ENCODE measurements around the gene NCF1. TPM values are rescaled to one million over a fixed set of nuclear protein-coding genes. Genes with fewer than 3 reads are reported as not detected.
"Not testable (repeated sequence)": the region's sequence is repeated elsewhere in the genome, so short reads cannot be mapped to it uniquely, and the experiment has no call there.

NCF1 gene
- total and polyA plus RNA-seq, 8 donors, result 2.1 to 85.8 (median 2.6) TPM

- H3K4me1 ChIP-seq; intact Hi-C loops (cut with DNase I); ATAC-seq: not testable (repeated sequence)
Measured at GRCh38 chr7:74797848-74798622, 24.2 kb downstream of the NCF1 start.

GRCh38 chr7:74798644-74799043 is 24.8 kb downstream of the NCF1 start:
- H3K36me3 ChIP-seq; H3K4me1 ChIP-seq; DNase-seq; H3K9me3 ChIP-seq; H3K27ac ChIP-seq; intact Hi-C loops (cut with DNase I); H3K4me3 ChIP-seq; H3K27me3 ChIP-seq: not testable (repeated sequence)
- peak; percentile 54 for ATAC-seq

More at GRCh38 chr7:74797848-74798622, 24.2 kb downstream of the NCF1 start:
- not testable (repeated sequence) for H3K36me3 ChIP-seq, H3K4me3 ChIP-seq, H3K27ac ChIP-seq, H3K9me3 ChIP-seq, H3K27me3 ChIP-seq
- DNase-seq, result peak in 1 of 4 donors; percentile 16

- H3K4me1 ChIP-seq; ATAC-seq; intact Hi-C loops (cut with DNase I); H3K36me3 ChIP-seq; H3K27me3 ChIP-seq; H3K27ac ChIP-seq; DNase-seq; H3K4me3 ChIP-seq; H3K9me3 ChIP-seq: not testable (repeated sequence)
Measured at GRCh38 chr7:74815882-74816281, 42.1 kb downstream of the NCF1 start.

- H3K36me3 ChIP-seq; H3K9me3 ChIP-seq; intact Hi-C loops (cut with DNase I); H3K4me3 ChIP-seq; DNase-seq; H3K27me3 ChIP-seq; H3K4me1 ChIP-seq; H3K27ac ChIP-seq: not testable (repeated sequence)
- ATAC-seq, result peak; percentile 86
Measured at GRCh38 chr7:74820146-74820805, 46.5 kb downstream of the NCF1 start.

GRCh38 chr7:74821259-74821658 is 47.4 kb downstream of the NCF1 start:
- H3K36me3 ChIP-seq; intact Hi-C loops (cut with DNase I); H3K27ac ChIP-seq; DNase-seq; H3K9me3 ChIP-seq; H3K27me3 ChIP-seq; H3K4me3 ChIP-seq; ATAC-seq; H3K4me1 ChIP-seq: not testable (repeated sequence)

- H3K9me3 ChIP-seq; H3K27ac ChIP-seq; H3K4me1 ChIP-seq; ATAC-seq; intact Hi-C loops (cut with DNase I); DNase-seq; H3K4me3 ChIP-seq; H3K27me3 ChIP-seq; H3K36me3 ChIP-seq: not testable (repeated sequence)
Measured at GRCh38 chr7:74829959-74830358, 56.1 kb downstream of the NCF1 start.

- H3K36me3 ChIP-seq; DNase-seq; H3K27ac ChIP-seq; intact Hi-C loops (cut with DNase I); ATAC-seq; H3K4me1 ChIP-seq; H3K4me3 ChIP-seq; H3K27me3 ChIP-seq; H3K9me3 ChIP-seq: not testable (repeated sequence)
Measured at GRCh38 chr7:74830411-74830810, 56.6 kb downstream of the NCF1 start.

Other genes starting within 250 kb of the NCF1 start
- 100 to 1,000 TPM; 220 to 244 TPM for gene GTF2I, start 116.3 kb upstream of the NCF1 start, total RNA-seq
- gene GTF2I, start 116.3 kb upstream of the NCF1 start, polyA plus RNA-seq (ENCODE audit: insufficient read length in 6 of 6), result 100 to 1,000 TPM; 339 to 441 (median 392) TPM
- gene GTF2IRD2, start 77.6 kb downstream of the NCF1 start, total RNA-seq, result 10 to 100 TPM; 13.0 to 14.2 TPM
- 10 to 100 TPM; 34.1 to 62.4 (median 43.6) TPM for gene GTF2IRD2, start 77.6 kb downstream of the NCF1 start, polyA plus RNA-seq (ENCODE audit: insufficient read length in 6 of 6)
- gene CASTOR2, start 190.7 kb downstream of the NCF1 start, total RNA-seq, result 10 to 100 TPM in 1 of 2 donors, 1 to 10 TPM in 1; 7.4 to 15.4 TPM
- gene CASTOR2, start 190.7 kb downstream of the NCF1 start, polyA plus RNA-seq (ENCODE audit: insufficient read length in 6 of 6), result 1 to 10 TPM; 4.5 to 6.7 (median 5.8) TPM

Measured in left lung (tissue), 10 donors.